ENCODE measurements around the gene SEBOX.

DNA sequence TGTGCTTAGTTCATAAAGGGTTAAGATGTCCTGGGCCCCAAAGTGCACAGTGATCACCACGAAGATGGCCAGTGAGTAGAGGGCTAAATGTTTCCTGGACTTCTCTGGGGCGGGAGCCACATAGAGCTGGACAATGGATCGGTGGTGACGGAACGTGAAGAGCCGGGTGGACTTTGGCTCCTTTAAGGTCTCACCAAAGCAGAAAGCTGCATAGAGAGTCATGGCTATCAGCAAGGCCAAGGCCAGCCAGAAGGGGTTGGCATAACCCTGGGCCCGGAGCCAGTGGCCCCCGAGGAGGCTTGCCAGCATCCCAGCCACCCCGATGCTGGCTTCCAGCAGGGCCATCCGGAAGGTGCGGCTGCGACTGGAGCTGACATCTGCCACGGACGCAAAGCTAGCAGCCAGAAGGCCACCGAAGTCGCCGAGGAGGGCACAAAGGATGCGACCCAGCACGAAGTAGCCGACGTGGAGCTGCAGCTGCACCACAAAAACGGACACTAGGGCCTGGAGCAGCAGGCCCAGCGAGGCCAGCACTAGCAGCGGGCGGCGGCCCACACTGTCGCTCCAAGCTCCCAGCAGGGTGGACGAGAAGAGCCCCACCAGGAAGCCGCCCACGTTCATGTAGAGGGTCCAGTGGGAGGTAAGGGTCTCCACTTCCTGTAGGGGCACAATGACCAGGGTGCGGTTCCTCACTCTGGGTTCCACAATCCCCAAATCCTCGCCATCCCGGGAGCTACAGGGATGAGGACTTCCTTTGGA lies 40.0 kb upstream of the SEBOX start:
- TF ChIP-seq, protein P1, sequence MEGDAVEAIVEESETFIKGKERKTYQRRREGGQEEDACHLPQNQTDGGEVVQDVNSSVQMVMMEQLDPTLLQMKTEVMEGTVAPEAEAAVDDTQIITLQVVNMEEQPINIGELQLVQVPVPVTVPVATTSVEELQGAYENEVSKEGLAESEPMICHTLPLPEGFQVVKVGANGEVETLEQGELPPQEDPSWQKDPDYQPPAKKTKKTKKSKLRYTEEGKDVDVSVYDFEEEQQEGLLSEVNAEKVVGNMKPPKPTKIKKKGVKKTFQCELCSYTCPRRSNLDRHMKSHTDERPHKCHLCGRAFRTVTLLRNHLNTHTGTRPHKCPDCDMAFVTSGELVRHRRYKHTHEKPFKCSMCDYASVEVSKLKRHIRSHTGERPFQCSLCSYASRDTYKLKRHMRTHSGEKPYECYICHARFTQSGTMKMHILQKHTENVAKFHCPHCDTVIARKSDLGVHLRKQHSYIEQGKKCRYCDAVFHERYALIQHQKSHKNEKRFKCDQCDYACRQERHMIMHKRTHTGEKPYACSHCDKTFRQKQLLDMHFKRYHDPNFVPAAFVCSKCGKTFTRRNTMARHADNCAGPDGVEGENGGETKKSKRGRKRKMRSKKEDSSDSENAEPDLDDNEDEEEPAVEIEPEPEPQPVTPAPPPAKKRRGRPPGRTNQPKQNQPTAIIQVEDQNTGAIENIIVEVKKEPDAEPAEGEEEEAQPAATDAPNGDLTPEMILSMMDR (conservative IDR thresholded peaks at IDR 0.05; ENCODE audit: low read depth, low read length): no peak
- TF ChIP-seq EZH2 (IDR thresholded peaks at IDR 0.05; ENCODE audit: low read length, unreplicated experiment) (no peak), EZH2phosphoT487 (IDR thresholded peaks at IDR 0.05; ENCODE audit: borderline replicate concordance, low read length) (no peak)
